Kidney epithelial cell (primary cell): ENCODE data around the gene IRF3. TPM values are rescaled to one million over a fixed set of nuclear protein-coding genes. Genes with fewer than 3 reads are reported as not detected.

Experiments used
- DNase-seq: peaks from one replicate; pipeline ENCODE4 v3.0.0-alpha.2; 2010; ENCODE audit warnings: low read depth
- H3K27me3 ChIP-seq: 2 replicates; pipeline ENCODE4 v1.6.0; 2011; ENCODE audit warnings: low read length; ENCODE audit not compliant: control insufficient read depth, insufficient read depth
- H3K36me3 ChIP-seq: 2 replicates; pipeline ENCODE4 v1.5.1; 2011; ENCODE audit warnings: low read length; ENCODE audit not compliant: control insufficient read depth, insufficient read depth
- H3K4me3 ChIP-seq: 2 replicates; pipeline ENCODE4 v1.5.1; 2011; ENCODE audit warnings: low read depth, mild to moderate bottlenecking, control low read depth, low read length
- total RNA-seq: library from RNA; depleted of rRNA; stranded (reverse); fragments of >200 nt; gene quantifications from 2 replicates; pipeline ENCODE4 v1.2.3, GENCODE V29; 2015
- TF ChIP-seq, protein P1 (sequence below): IDR thresholded peaks from 2 replicates; pipeline ENCODE4 v1.5.1; 2011; ENCODE audit warnings: mild to moderate bottlenecking, moderate library complexity, low read length, control low read depth, inconsistent platforms; ENCODE audit not compliant: insufficient read depth, poor library complexity, severe bottlenecking

The IRF3 gene
- total RNA-seq, 1 donor from 2014 or later: 66.6 TPM

- no peak for DNase-seq
- no peak overlapping the region for H3K4me3 ChIP-seq
- TF ChIP-seq, protein P1, sequence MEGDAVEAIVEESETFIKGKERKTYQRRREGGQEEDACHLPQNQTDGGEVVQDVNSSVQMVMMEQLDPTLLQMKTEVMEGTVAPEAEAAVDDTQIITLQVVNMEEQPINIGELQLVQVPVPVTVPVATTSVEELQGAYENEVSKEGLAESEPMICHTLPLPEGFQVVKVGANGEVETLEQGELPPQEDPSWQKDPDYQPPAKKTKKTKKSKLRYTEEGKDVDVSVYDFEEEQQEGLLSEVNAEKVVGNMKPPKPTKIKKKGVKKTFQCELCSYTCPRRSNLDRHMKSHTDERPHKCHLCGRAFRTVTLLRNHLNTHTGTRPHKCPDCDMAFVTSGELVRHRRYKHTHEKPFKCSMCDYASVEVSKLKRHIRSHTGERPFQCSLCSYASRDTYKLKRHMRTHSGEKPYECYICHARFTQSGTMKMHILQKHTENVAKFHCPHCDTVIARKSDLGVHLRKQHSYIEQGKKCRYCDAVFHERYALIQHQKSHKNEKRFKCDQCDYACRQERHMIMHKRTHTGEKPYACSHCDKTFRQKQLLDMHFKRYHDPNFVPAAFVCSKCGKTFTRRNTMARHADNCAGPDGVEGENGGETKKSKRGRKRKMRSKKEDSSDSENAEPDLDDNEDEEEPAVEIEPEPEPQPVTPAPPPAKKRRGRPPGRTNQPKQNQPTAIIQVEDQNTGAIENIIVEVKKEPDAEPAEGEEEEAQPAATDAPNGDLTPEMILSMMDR: no peak
- peaks cover 7% of the 10 kb centered on the region for H3K36me3 ChIP-seq
- H3K27me3 ChIP-seq: no peaks in the 10 kb centered on the region
Observed at GRCh38 chr19:49658566-49659442, 6.9 kb downstream of the IRF3 start.

- Histone ChIP-seq H3K4me3 (no peak overlapping the region), H3K36me3 (peaks cover 7% of the 10 kb centered on the region), H3K27me3 (no peaks in the 10 kb centered on the region)
- TF ChIP-seq, protein P1: no peak
- DNase-seq: no peak
Observed at GRCh38 chr19:49658139-49658517, 7.5 kb downstream of the IRF3 start.

DNA sequence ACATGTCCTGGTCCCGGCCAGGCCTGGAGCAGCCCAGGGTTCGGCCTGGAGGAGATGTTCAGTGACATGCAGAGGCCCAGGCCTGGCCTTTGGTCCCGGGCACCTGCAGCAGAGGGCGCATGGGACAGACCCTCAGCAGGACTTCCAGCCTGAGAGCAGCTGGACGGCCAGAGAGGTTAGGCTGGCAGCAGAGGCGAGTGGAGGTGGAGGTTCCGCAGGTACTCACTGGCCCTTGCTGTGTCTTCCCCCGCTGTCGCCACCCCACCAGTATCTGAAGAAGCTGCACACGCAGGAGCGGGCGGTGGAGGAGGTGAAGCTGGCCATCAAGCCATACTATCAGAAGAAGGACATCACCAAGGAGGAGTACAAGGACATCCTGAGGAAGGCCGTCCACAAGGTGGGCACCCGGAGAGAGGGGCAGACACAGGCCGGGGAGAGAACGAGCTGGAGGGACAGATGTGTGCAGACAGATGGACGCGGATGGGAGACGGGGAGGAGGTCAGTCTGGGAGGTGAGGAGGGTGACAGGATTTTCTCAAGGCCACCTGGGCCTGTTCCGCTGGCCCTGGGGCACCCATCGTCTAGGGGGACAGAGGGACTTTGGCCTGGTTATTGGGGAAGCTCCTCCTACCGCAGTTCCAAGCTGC, 8.0 kb downstream of the IRF3 start:
- no peak for DNase-seq
- H3K36me3 ChIP-seq: peaks cover 7% of the 10 kb centered on the region
- no peaks in the 10 kb centered on the region for H3K27me3 ChIP-seq
- H3K4me3 ChIP-seq: no peak overlapping the region
- TF ChIP-seq, protein P1: no peak

- Histone ChIP-seq H3K27me3 (no peaks in the 10 kb centered on the region), H3K36me3 (peaks cover 7% of the 10 kb centered on the region), H3K4me3 (no peak overlapping the region)
- TF ChIP-seq, protein P1: no peak
- DNase-seq: no peak
Observed at GRCh38 chr19:49656456-49657109, 9.1 kb downstream of the IRF3 start.

DNA sequence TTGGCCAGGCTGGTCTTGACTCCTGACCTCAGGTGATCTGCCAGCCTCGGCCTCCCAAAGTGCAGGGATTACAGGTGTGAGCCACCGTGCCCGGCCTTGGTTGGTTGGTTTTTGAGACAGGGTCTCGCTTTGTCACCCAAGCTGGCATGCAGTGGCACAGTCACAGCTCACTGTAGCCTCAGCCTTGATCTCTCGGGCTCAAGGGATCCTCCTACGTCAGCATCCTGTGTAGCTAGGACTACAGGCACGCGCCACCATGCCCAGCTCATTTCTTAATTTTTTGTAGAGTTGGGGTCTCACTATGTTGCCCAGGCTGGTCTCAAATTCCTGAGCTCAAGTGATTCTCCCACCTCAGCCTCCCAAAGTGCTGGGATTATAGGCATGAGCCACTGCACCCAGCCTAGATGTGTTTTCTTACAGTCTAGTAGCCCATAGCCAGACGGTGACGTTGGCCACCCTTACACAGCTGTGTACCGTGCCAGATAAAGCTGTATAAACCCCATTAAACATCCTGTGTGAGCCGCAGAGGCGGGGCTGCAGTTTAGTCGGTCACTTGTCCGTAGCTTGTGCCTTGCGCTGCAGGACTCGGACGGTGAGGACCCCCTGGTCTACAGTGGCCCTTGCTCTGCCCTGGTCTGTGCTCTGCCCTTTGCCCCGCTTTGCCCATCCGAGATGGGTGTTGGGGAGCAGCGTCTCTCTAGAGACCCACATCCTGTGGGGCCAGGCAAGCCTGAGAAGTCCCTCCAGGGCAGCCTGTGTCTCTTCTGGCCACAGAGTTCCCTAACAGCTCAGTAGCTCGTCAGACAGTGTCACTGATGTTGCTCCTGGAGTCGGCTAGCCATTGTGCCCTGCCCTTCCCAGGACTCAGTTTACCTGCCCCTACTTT, 9.8 kb downstream of the IRF3 start:
- Histone ChIP-seq H3K36me3 (peaks cover 7% of the 10 kb centered on the region), H3K27me3 (no peaks in the 10 kb centered on the region), H3K4me3 (no peak overlapping the region)
- TF ChIP-seq, protein P1: no peak
- no peak for DNase-seq
